GM23248 (cell line): Measurements from ENCODE around the gene GTF2IRD1. TPM values are rescaled to one million over a fixed set of nuclear protein-coding genes. Genes with fewer than 3 reads are reported as not detected.
"Not testable (repeated sequence)": the region's sequence is repeated elsewhere in the genome, so short reads cannot be mapped to it uniquely, and the experiment has no call there.

Source experiments
- DNase-seq: peaks from one replicate; pipeline ENCODE4 v3.0.0-alpha.2; 2015
- H2AFZ ChIP-seq: fragments of 200-600 bp; sonication (generic); 2 replicates; pipeline ENCODE4 v1.6.1; 2016; ENCODE audit warnings: antibody characterized with exemption
- H3F3A ChIP-seq: fragments of 200-600 bp; sonication (generic); 2 replicates; pipeline ENCODE4 v1.6.1; 2016; ENCODE audit warnings: mild to moderate bottlenecking, antibody characterized with exemption, mixed run types; ENCODE audit not compliant: insufficient read depth
- H3K27ac ChIP-seq: fragments of 200-600 bp; sonication (generic); 2 replicates; pipeline ENCODE4 v1.5.1; 2016; ENCODE audit warnings: mild to moderate bottlenecking
- H3K27me3 ChIP-seq: fragments of 200-600 bp; sonication (generic); replicated peaks from 2 replicates; pipeline ENCODE4 v1.6.1; 2016; ENCODE audit warnings: mild to moderate bottlenecking; ENCODE audit not compliant: insufficient read depth
- H3K36me3 ChIP-seq: fragments of 200-600 bp; sonication (generic); 2 replicates; pipeline ENCODE4 v1.6.1; 2016; ENCODE audit warnings: low read depth, mild to moderate bottlenecking
- H3K4me1 ChIP-seq: fragments of 200-600 bp; sonication (generic); 2 replicates; pipeline ENCODE4 v1.6.1; 2016; ENCODE audit warnings: mild to moderate bottlenecking; ENCODE audit not compliant: insufficient read depth
- H3K4me2 ChIP-seq: fragments of 200-600 bp; sonication (generic); one replicate; pipeline ENCODE4 v1.6.1; 2016; ENCODE audit warnings: mild to moderate bottlenecking; ENCODE audit not compliant: unreplicated experiment
- H3K4me3 ChIP-seq: fragments of 200-600 bp; sonication (generic); 2 replicates; pipeline ENCODE4 v1.5.1; 2016; ENCODE audit warnings: mild to moderate bottlenecking
- H3K79me2 ChIP-seq: fragments of 200-600 bp; sonication (generic); 2 replicates; pipeline ENCODE4 v1.6.1; 2016; ENCODE audit warnings: mild to moderate bottlenecking; ENCODE audit not compliant: insufficient read depth
- H3K9ac ChIP-seq: fragments of 200-600 bp; sonication (generic); 2 replicates; pipeline ENCODE4 v1.6.1; 2016; ENCODE audit warnings: mild to moderate bottlenecking
- H3K9me2 ChIP-seq: fragments of 200-600 bp; sonication (generic); 2 replicates; pipeline ENCODE4 v1.6.1; 2016; ENCODE audit warnings: mixed run types, mild to moderate bottlenecking, moderate library complexity; ENCODE audit not compliant: insufficient read depth
- H3K9me3 ChIP-seq: fragments of 200-600 bp; sonication (generic); one replicate; pipeline ENCODE4 v1.6.1; 2017; ENCODE audit warnings: low read depth
- H4K20me1 ChIP-seq: fragments of 200-600 bp; sonication (generic); 2 replicates; pipeline ENCODE4 v1.6.0; 2016; ENCODE audit not compliant: insufficient read depth
- EZH2 ChIP-seq: fragments of 200-600 bp; sonication (generic); IDR thresholded peaks from 2 replicates; pipeline ENCODE4 v1.6.1; 2018; ENCODE audit warnings: antibody characterized with exemption, mild to moderate bottlenecking; ENCODE audit not compliant: insufficient read depth, poor library complexity, severe bottlenecking
- EZH2phosphoT487 ChIP-seq: fragments of 200-600 bp; sonication (generic); IDR thresholded peaks from 2 replicates; pipeline ENCODE4 v1.6.1; 2018; ENCODE audit warnings: antibody characterized with exemption, moderate library complexity, mild to moderate bottlenecking, low read depth; ENCODE audit not compliant: insufficient read depth
- WGBS, 2 experiments: methylation state at CpG; one replicate each; pipeline ENCODE4 v1.1.6; 2015 to 2017; ENCODE audit warnings: low lambda C conversion rate in 2 of 2, low coverage in 1 of 2; ENCODE audit errors: missing lambda C conversion rate in 2 of 2; 5-methylcytosine and 5-hydroxymethylcytosine counted together
- in situ Hi-C: fragments of 300-500 bp; cut with MboI; formaldehyde crosslinking; loops from 2 replicates; pipeline ENCODE4 v1.15.0; 2020
- polyA plus RNA-seq: library from polyadenylated mRNA; unstranded; fragments of >200 nt; fragmentation: Nextera tagmentation; extraction: Ambion mirVana; gene quantifications from 2 replicates; pipeline ENCODE4 v1.2.1, GENCODE V29; 2016
- total RNA-seq: library from RNA; depleted of rRNA; stranded (reverse); fragments of >200 nt; shearing (Covaris generic); gene quantifications from 2 replicates; pipeline ENCODE4 v1.2.3, GENCODE V29; 2014

Gene GTF2IRD1
- total and polyA plus RNA-seq, 2 experiments from 2014 or later, result 3.7 to 6.6 TPM

DNA sequence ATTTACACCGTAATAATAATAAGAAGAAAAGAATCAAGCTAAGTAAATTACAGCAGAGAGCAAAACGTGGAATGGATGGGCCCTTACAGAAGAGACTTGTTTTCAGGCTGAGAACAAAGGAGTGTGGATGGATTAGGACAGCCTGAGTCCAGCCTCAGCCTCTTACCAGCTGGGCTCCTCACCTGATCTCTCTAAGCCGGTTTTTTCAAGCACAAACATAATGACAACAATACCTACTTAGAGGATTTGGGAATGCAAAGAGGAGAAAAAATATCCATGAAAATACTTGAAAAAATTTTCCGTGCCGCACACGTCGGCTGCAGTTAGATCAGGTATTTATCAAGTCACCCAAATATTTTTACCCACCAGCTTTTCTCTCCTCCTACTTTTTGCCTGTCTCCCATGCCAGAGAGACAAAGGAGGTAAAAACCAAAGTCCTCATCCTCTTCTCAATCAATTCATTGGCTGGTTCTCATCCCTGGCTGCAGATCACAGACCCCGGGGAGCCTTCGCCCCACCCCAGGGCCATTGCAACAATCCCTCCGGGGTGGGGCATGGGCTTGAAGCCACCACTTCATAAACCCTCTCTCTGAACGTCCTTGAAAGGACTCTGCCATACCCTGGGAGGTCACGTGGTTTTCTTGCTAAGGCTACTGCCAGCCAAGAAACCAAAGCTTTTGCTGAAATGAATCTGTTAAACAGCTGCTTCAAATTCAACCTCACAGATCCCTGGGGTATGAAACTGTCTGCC is 174.1 kb downstream of the GTF2IRD1 start:
- DNase-seq, result peak; percentile 69
- Histone ChIP-seq H3K79me2 (no peaks in the 10 kb centered on the region), H4K20me1 (no peaks in the 10 kb centered on the region), H3K27me3 (no peaks in the 10 kb centered on the region), H2AFZ (peak overlapping the region; percentile 66), H3K4me3 (peak overlapping the region; percentile 9; the same call in 1 of the 2 replicates), H3K9me2 (no peaks in the 10 kb centered on the region), H3K27ac (no peak overlapping the region), H3K4me2 (peak overlapping the region; percentile 68), H3K36me3 (no peaks in the 10 kb centered on the region), H3K9me3 (no peaks in the 10 kb centered on the region), H3K4me1 (peaks cover 8% of the 10 kb centered on the region; the same call in 1 of the 2 replicates), H3F3A (no peaks in the 10 kb centered on the region), H3K9ac (peak overlapping the region; percentile 1; the same call in 1 of the 2 replicates)
- 19 to 22% methylated on average over 12 of the region's 12 CpGs for WGBS, 2 experiments
- in situ Hi-C loops, result no loop called here
- TF ChIP-seq EZH2phosphoT487, result no peak
- TF ChIP-seq EZH2, result no peak

DNA sequence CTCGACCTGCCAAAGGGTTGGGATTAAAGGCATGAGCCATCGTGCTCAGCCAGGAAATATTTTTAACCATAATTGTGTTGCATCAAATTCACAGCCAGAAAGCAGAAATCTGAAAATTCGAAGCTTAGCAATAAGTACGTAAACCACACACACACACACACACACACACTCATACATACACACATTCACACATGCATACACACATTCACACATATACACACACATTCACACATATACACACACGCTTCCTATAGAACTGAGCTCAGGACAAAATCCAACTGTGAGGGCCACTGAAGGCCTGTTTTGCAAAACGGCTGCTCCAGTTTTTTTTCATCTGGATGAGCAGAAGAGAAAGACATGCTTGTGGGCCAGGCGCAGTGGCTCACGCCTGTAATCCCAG is 178.8 kb downstream of the GTF2IRD1 start:
- no peaks in the 10 kb centered on the region for H4K20me1 ChIP-seq
- in situ Hi-C loops, result no loop called here
- no peak for TF ChIP-seq EZH2
- TF ChIP-seq EZH2phosphoT487, result no peak
- H3K36me3 ChIP-seq, result no peaks in the 10 kb centered on the region
- H3K9ac ChIP-seq, result no peak overlapping the region
- no peaks in the 10 kb centered on the region for H3K27me3 ChIP-seq
- no peak overlapping the region for H2AFZ ChIP-seq
- no peak for DNase-seq
- H3K4me3 ChIP-seq, result no peak overlapping the region
- 68 to 72% methylated on average over 8 of the region's 8 CpGs for WGBS, 2 experiments
- no peak overlapping the region for H3K27ac ChIP-seq
- H3K79me2 ChIP-seq, result no peaks in the 10 kb centered on the region
- no peaks in the 10 kb centered on the region for H3K9me3 ChIP-seq
- no peaks in the 10 kb centered on the region for H3K9me2 ChIP-seq
- peaks cover 5% of the 10 kb centered on the region; the same call in 1 of the 2 replicates for H3F3A ChIP-seq
- no peak overlapping the region for H3K4me2 ChIP-seq
- peaks cover 24% of the 10 kb centered on the region for H3K4me1 ChIP-seq

DNA sequence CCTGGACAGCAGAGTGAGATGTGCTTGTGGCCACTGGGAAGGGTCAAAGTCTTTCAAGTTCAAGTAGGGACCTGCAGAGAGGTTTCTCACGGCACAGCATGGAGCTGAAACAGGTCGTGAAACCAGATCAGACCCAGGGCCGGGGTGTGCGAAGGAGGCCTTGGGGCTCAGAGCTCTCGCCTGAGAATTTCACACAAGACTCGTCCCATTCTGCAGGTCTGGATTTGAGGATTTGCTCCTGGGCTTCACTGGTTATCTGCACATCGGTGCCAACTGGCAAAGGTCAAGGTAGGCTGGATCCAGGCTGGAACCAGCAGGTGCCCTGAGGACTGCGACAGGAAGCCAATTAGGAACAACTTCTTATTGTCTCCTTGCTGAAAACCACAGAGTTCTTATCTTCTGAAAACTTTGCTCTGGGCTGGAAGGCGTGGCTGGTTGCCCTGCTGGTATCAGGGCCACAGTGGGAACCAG is 179.8 kb downstream of the GTF2IRD1 start:
- no peaks in the 10 kb centered on the region for H3K79me2 ChIP-seq
- in situ Hi-C loops, result no loop called here

DNA sequence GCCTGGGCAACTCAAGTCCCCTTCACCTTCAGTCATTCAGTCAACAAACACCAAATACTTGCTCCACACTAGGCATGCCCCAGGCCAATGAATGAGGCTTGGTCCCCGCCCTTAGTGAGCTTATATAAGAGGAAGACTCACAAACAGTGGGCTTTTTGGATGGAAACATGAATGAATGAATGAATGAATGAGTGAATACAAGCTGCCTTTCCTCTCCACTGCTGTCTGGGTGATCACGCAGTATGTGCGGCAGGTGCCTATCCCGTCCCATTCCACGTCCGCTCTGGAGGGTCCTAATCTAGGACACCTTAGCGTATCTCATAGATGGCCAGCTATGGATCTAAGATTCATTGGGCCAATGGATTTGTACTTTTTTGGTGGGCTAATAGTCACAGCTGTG is 184.0 kb downstream of the GTF2IRD1 start:
- Histone ChIP-seq H3K4me1 (peaks cover 16% of the 10 kb centered on the region), H3K4me2 (no peak overlapping the region), H3K27ac (no peak overlapping the region), H3K9ac (no peak overlapping the region), H3K36me3 (no peaks in the 10 kb centered on the region), H3K4me3 (no peak overlapping the region), H3K27me3 (no peaks in the 10 kb centered on the region), H4K20me1 (no peaks in the 10 kb centered on the region), H3K9me2 (no peaks in the 10 kb centered on the region), H3K79me2 (no peaks in the 10 kb centered on the region), H2AFZ (no peak overlapping the region), H3K9me3 (no peaks in the 10 kb centered on the region), H3F3A (peaks cover 5% of the 10 kb centered on the region; the same call in 1 of the 2 replicates)
- in situ Hi-C loops, result no loop called here
- no peak for TF ChIP-seq EZH2
- no peak for TF ChIP-seq EZH2phosphoT487
- WGBS, 2 experiments, result 92 to 98% methylated on average over 7 of the region's 7 CpGs
- no peak for DNase-seq

More for the DNA sequence above, 179.8 kb downstream of the GTF2IRD1 start:
- no peak overlapping the region for H2AFZ ChIP-seq
- H3K27ac ChIP-seq, result no peak overlapping the region
- WGBS, 2 experiments, result 83 to 97% methylated on average over 9 of the region's 9 CpGs
- TF ChIP-seq EZH2phosphoT487 (no peak), EZH2 (no peak)
- H3K4me2 ChIP-seq, result no peak overlapping the region
- peaks cover 5% of the 10 kb centered on the region; the same call in 1 of the 2 replicates for H3F3A ChIP-seq
- no peak overlapping the region for H3K4me3 ChIP-seq
- DNase-seq, result no peak
- H3K36me3 ChIP-seq, result no peaks in the 10 kb centered on the region
- H3K9ac ChIP-seq, result no peak overlapping the region
- H3K27me3 ChIP-seq, result no peaks in the 10 kb centered on the region
- H3K9me3 ChIP-seq, result no peaks in the 10 kb centered on the region
- H4K20me1 ChIP-seq, result no peaks in the 10 kb centered on the region
- H3K9me2 ChIP-seq, result no peaks in the 10 kb centered on the region
- peaks cover 17% of the 10 kb centered on the region for H3K4me1 ChIP-seq

DNA sequence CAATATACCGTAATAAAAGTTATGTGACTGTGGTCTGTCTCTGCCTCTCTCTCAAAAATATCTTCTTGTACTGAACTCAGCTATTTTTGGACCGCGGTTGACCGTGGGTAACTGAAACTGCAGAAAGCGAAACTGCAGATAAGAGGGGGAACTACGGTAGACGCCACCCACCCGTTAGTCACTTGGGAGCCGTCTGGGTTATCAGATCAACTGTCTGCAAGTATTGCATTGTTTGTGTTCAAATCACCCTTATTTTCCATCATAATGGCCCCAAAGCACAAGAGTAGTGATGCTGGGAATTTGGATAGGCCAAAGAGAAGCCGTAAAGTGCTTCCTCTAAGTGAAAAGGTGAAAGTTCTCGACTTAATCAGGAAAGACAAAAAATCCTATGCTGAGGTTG is 196.3 kb downstream of the GTF2IRD1 start:
- H3K27ac ChIP-seq, in situ Hi-C loops: not testable (repeated sequence)

DNA sequence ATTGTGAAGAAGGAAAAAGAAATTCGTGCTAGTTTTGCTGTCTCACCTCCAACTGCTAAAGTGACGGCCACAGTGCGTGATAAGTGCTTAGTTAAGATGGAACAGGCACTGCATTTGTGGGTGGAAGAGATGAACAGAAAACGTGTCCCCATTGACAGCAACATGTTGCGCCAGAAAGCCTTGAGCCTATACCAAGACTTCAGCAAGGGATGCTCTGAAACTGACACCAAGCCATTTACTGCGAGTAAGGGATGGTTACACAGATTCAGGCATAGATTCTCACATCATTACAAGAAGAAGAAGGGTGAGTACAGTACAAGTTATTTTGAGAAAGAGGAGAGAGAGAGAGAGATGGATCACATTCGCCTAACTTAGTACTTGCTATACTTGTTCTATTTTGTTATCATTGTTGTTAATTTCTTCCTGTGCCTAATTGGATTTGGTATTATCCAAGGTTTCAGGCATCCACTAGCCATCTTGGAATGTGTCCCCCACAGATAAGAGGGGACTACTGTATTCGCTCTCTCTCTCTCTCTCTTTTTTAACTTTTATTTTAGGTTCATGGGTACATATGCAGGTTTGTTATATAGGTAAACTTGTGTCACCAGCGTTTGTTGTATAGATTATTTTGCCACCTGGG is 196.9 kb downstream of the GTF2IRD1 start:
- H3K27me3 ChIP-seq, H3K27ac ChIP-seq, H3K9me3 ChIP-seq, H3K4me2 ChIP-seq, H3K4me1 ChIP-seq, DNase-seq, H4K20me1 ChIP-seq, H3F3A ChIP-seq, in situ Hi-C loops, H3K79me2 ChIP-seq, H3K4me3 ChIP-seq, H3K9ac ChIP-seq, H3K9me2 ChIP-seq, H3K36me3 ChIP-seq: not testable (repeated sequence)
- WGBS, 2 experiments, result 68 to 69% methylated on average over 6 to 8 of the region's 9 CpGs
- peak overlapping the region; percentile 53 for H2AFZ ChIP-seq

More for the DNA sequence above, 196.3 kb downstream of the GTF2IRD1 start:
- H3K9me3 ChIP-seq, H4K20me1 ChIP-seq, H3K79me2 ChIP-seq, H3K36me3 ChIP-seq, H3K9ac ChIP-seq, H3K9me2 ChIP-seq, H3F3A ChIP-seq, H3K4me1 ChIP-seq, H3K27me3 ChIP-seq: not testable (repeated sequence)
- 20 to 29% methylated on average over 9 to 11 of the region's 11 CpGs for WGBS, 2 experiments
- DNase-seq, result peak; percentile 39
- peak overlapping the region; percentile 52; the same call in 1 of the 2 replicates for H3K4me3 ChIP-seq
- H3K4me2 ChIP-seq, result peak overlapping the region; percentile 54
- H2AFZ ChIP-seq, result peak overlapping the region; percentile 80; the same call in 1 of the 2 replicates
